GM12892 (cell line): ENCODE results near the gene DNASE2.

Experiments used
- POLR2A ChIP-seq: IDR thresholded peaks from 2 replicates; pipeline ENCODE4 v1.6.1; 2011; ENCODE audit warnings: low read depth, low read length, control low read depth
- POLR2AphosphoS5 ChIP-seq: IDR thresholded peaks from 2 replicates; pipeline ENCODE4 v1.6.1; 2011; ENCODE audit warnings: low read depth, low read length, control low read depth
- TAF1 ChIP-seq: IDR thresholded peaks from 2 replicates; pipeline ENCODE4 v1.6.1; 2011; ENCODE audit warnings: low read depth, mild to moderate bottlenecking, control low read depth, low read length, borderline replicate concordance

DNA sequence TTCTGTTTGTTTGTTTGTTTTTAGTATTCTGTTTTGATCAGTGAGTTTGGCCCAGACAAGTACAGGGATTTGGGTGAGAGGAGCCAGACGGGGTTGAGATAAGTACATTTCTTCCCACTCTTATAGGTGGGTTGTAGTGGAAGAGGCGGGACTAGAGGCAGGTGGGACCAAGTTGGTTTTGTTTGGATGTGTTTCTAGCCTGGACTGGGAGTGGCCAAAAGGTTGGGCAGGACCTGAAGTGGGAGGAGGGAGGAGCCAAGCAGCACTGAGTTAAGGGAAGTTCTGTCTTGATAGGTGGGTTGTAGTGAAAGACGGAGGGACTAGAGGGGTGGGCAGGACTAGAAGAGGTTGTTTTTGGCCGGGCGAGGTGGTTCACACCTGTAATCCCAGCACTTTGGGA, 9.0 kb downstream of the DNASE2 start:
- no peak for TF ChIP-seq POLR2A
- no peak for TF ChIP-seq POLR2AphosphoS5
- no peak for TF ChIP-seq TAF1
